ENCODE results near the gene GPR6.
A peak's percentile ranks its signal among the peaks of the same experiment; 100 is the strongest.

The GPR6 gene, protein sequence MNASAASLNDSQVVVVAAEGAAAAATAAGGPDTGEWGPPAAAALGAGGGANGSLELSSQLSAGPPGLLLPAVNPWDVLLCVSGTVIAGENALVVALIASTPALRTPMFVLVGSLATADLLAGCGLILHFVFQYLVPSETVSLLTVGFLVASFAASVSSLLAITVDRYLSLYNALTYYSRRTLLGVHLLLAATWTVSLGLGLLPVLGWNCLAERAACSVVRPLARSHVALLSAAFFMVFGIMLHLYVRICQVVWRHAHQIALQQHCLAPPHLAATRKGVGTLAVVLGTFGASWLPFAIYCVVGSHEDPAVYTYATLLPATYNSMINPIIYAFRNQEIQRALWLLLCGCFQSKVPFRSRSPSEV

DNA sequence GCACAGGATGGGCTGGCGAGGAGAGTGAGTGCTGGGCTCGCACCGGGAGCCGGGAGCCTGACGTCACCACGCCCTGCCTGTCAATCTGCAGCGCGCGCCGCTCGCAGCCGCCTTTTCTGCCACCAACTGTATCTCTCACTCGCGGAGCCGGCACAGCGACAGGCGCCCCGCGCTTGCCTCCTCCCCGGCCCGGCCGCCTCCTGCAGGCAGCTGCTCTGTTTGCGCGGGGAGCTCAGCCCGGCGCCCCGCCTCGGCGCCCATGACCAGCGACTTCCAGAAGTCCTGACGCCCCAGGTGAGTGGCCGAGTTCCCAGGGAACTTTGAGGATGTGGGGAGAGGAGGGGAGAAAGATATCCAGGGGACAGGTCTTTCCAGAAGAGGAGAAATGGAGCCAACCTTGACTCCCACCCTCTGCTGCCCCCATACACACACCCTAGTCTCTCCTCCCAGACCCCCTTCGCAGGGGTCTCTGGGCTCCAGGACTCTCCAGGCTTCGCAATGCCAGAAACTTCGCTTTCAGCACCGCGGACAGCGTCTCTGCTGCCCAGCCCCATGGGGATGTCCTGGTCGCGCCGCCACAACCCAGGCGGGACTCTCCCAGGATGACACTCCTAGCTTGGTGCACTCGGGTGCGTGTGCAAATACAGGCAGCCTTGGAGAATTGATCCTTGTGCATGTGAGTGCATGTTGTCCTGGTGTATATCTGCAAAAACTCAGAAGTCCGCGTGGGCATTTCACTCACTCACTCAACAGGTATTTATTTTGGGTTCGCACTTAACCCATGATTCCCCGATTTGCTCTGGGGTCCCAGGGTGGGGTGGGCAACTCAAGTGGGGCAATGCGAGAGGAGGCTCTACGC, at the start of gene GPR6:
Gene GPR6, plus strand, starts transcription at position 138 of the 859 bp plus-strand sequence. CDS start 802 bp downstream, outside the sequence.
- DNase-seq = peak in 2 of 6 experiments; percentile 11 to 17

DNA sequence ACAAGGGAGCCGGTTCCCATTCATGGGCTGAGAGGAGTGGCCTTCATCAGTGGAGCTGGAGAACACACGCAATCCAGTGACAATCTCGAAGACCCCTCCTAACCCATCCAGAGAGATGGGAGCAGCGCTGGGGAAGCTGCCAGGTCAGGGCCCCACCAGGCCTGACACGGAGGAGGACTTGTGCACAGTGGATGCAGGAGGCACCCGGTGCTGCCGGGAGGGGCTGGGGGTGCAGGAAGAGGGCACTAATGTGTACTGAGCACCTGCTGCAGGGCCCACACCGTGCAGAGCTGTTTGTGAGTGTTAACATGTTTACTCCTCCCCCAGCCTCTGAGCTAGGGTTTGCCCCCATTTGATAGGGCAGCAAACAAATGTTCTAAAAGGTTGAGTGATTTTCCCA, 43.8 kb upstream of the GPR6 start:
- DNase-seq = no peak

DNA sequence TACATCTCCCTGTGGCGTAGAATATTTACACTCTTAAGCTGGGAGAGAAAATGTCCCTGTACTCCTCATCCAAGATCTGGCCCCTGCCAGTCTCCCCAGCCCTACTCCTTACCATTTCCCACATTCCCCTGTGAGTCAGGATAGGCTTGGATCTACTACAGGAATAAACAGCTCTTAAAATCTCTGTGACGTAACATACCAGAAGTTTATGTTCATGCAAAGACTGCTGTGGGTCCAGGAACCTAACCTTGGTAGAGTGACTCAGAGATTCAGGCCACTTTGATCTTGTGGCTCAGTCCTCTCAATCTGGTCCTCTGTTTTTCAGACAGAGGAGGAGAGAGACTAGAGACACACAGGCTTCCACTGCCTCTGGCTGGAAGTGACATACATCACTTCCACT, 38.5 kb upstream of the GPR6 start:
- DNase-seq = no peak

DNA sequence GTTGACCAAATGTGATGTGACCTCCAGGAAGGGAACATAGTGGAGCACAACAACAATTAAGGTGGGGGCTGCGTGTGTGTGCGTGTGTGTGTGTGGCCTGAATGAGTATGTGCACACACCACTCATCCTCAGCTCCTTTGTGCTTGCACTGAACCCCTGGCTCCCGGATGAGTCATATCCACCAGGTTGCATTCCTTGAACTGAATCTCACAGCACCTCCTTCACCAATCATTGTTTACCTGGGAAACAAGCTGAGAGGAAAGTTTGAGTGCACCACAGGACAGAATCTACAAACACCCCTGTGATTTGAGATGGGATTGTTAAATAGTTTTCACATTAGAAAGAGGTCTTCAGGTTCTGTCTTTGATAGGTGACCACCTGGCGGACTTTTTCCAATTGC, 33.7 kb upstream of the GPR6 start:
- no peak for DNase-seq

DNA sequence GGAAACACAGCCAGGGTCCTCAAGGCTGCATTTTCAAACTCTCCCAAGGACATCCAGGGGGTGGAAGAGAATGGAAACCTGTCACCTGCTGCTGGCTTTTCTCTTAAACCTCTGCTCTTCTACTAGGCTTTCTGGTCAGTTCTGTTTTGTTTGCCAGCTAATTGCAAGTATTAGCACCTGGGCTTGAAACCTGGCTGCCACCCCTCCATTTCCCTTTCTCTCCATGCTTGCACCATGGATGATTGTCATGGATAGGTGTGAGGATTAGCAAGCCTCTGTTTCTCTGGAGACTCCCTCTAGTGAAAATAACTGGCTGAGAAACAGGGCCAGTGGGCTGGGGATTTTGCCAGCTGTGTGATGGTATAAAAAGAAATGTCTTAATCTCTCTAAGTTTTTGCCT, 33.0 kb upstream of the GPR6 start:
- no peak for DNase-seq

DNA sequence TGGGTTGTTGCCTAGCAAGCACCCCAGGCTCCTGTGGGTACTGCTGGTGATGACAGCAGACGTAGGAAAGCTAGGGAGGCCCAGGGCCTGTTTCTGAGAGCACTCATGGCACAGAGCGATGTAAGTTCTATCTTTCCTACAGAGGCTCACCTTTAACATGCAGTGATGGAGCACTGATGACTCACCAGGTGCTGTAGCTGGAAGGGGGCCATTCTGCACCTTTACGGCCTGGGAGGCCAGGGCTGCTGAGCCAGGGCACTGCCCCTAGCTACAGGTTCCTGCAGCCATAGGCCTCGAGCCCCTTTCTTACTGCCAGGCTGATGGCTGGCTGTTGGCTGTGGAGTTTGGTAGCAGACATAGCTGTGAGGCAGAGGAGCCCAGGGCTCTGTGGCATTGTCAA, 31.1 kb upstream of the GPR6 start:
- DNase-seq = no peak

DNA sequence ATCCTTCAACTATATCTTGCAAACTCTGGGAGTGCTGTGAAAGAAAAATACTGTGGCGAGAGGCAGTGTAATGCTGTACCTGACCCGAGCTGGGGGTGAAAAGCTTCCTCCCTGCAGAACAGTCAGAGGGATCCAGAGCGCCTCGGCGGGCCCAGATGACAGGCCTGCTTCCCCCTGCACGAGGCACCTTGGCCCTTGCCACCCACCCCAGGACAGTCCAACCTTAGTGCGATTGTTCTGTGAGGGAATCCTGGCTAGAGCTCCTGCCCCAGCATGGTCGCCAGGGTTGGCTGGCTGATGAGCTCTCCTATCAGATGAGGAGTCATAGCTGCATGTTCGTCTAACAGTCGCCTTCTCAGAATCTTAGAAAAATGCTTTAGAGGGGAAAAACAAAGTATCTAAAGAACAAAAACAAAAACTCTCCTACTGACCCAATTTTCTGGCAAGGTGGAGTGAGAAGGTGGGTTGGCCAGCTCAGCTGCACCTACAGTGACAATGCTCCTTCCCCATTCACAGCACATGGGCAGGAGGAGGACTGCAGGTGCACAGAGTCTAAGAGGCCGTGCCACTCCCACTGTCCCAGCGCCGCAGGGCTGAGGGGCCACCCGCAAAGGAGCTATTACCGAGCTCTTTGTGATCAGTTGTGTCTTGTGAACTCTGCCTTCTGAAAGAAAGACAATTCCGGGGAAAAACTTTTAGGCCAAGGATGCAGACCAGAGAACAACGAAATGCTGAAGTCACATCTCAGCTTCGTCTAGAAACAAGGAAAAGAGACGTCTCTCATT, 28.6 kb upstream of the GPR6 start:
- DNase-seq = no peak

DNA sequence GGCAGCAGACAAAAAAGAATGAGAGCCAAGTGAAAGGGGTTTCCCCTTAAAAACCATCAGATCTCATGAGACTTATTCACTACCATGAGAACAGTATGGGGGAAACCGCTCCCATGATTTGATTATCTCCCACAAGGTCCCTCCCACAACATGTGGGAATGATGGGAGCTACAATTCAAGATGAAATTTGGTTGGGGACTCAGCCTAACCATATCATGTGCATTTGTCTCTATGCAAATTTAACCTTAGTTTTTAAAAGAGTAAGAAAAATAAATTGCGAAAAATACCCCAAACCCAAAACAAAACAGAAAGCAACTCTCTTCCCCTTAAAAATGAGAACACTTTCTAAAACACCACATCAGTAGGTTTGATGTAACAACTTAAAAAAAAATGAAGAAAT, 22.6 kb upstream of the GPR6 start:
- DNase-seq = no peak

DNA sequence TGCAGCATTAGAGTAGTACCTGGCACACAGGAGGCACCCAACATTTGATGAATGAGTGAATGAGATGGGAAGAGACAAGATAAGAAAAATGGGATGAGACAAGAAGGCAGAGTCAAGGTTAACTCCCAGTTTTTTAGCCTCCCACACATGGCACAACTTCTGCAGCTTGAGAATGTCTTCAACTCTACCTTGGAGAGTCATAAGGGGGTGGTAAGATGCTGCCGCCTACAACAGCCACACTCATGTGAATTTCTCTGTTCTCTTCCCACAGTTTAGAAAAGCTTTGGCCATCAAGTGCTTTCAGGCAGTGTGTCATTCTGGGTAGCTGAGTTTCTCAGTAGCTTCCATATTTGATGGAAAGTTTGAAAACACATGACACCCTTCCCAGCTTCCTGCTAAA, 19.5 kb upstream of the GPR6 start:
- DNase-seq = no peak

DNA sequence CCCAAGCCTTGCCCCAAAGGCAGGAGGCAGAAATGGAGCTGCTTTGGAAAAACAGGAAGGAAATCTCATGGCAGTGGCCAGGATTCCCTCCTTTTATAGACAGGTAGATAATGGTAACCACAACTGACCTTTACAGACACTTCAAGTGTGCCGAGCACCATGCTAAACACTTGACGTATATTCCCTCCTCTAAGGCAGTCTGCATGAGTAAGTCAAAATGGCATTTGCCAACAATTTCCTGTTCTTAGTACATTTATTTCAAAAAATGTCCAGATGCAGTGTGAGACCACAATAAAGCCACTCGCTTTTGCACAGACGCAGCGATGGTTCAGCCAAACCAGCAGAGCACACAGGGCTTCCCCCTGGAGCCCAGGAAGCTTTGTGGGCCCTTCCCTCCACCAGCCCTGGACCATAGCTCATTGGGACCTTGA, 16.5 kb upstream of the GPR6 start:
- no peak for DNase-seq

DNA sequence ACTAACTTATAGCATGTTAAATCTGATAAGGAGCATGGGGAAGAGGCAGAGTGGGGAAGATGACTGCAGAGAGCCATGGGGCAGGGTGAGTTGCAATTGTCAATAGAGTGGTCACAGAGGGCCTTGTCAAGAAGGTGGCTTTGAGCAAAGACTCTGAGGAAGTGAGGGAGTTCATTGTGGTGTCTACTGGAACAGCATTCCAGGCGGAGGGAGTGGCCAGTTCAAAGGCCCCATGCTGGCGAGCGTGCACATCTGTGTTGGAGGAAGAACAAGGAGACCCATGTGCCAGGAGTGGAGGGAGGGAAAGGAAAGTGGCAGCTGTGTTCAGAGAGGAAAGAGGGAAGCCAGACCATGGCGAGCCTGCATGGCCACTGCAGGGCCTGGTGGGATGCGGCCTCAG, 15.8 kb upstream of the GPR6 start:
- no peak for DNase-seq

DNA sequence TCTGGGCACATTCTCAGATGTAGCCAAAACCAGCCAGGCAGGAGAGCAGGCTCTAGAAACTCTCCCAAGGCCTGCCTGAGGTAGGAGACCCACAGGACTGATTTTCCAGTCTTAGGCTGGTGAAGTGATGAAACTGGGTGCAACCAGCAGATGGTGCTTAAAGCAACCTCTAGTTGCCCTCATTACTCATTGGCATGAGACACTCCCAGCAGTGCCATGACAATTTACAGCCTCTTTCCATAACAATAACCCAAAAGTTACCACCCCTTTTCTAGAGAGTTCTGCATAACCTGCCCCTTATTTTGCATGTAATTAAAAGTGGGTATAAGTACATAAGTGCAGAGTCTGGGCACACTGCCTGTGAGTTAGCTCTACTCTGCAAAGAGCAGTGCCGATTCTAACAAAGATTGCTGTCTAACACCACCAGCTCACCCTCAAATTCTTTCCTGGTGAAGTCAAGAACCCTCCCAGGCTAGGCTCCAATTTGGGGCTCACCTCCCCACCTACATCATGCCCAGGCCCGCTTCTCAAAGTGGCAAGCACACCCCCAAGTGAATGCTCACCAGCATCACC, 14.4 kb upstream of the GPR6 start:
- no peak for DNase-seq

DNA sequence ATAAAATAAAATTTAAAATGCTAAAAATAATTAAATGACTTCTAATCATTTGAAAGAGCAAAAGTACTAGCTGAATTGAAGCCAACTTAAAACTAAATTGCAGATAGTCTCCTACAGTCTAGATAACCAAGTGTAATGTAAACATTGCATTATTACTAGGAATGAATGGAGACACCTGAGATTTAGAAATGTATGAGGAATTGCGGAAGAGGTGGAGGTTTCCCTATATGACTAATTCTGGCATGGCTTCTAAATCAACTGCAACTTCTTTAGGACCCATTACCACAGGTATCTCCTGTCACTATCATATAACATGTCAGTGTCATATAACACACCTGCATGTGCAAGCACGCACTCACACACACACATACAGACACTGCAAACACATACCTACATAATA, 13.2 kb upstream of the GPR6 start:
- no peak for DNase-seq

DNA sequence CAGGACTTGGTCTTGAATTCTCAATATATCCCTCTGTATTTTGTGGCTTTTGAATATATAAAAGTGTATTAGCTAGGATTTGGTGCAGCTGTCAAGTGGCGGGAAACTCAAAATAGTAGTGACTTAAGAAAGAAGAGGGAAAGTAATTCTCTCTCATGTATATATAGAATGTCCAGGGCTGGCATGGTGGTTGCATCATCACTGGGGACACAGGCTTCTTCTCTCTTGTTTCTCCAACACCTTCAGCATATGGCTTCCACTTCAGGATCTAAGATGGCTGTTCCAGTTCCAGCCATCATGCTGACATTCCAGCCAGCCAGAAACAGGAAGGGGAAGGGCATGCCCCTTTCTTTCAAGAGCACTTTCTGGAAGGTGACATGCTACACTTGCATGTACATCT, 11.8 kb upstream of the GPR6 start:
- no peak for DNase-seq

DNA sequence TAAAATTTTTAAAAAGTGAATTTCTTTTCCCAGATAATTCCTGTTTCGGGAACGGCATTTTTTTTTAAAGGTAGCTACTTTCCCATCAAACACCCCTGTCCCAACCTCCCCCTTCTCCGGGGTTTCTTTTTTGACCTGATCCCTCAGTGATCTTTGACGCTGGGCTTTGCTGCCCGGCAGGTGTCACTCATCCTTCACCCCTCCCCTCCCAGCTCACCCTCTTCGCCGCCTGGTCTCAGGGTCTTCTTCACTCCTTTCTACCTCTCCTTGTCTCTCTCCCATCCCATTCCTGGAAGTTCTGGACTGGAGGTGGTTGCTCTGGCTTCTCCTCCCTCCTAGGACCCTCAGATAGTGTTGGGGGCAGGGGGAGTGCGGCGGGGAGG, 329 bp upstream of the GPR6 start:
- no peak for DNase-seq

DNA sequence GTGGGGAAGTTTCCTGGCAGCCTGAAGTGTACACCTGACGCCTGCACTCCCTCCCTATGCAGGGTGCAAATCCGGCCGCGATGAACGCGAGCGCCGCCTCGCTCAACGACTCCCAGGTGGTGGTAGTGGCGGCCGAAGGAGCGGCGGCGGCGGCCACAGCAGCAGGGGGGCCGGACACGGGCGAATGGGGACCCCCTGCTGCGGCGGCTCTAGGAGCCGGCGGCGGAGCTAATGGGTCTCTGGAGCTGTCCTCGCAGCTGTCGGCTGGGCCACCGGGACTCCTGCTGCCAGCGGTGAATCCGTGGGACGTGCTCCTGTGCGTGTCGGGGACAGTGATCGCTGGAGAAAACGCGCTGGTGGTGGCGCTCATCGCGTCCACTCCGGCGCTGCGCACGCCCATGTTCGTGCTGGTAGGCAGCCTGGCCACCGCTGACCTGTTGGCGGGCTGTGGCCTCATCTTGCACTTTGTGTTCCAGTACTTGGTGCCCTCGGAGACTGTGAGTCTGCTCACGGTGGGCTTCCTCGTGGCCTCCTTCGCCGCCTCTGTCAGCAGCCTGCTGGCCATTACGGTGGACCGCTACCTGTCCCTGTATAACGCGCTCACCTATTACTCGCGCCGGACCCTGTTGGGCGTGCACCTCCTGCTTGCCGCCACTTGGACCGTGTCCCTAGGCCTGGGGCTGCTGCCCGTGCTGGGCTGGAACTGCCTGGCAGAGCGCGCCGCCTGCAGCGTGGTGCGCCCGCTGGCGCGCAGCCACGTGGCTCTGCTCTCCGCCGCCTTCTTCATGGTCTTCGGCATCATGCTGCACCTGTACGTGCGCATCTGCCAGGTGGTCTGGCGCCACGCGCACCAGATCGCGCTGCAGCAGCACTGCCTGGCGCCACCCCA, 1.2 kb downstream of the GPR6 start:
- no peak for DNase-seq

DNA sequence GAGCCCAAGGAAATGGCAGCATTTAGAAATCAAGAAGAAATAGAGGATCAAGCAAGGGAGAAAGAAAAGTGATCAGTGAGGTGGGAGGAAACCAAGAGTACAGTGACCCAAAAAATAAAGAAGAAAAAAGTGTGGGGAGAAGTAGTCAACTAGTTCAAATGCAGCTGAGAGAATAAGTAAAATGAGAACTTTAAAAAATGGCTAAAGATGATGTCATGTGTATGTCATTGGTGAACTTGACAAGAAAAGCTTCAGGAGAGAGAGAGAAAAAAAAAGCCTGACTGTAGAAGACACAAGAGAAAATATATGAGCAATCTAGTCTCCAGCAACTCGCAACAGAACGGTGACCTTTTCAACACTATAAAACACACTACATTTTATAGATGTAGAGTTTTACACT, 6.3 kb downstream of the GPR6 start:
- no peak for DNase-seq

DNA sequence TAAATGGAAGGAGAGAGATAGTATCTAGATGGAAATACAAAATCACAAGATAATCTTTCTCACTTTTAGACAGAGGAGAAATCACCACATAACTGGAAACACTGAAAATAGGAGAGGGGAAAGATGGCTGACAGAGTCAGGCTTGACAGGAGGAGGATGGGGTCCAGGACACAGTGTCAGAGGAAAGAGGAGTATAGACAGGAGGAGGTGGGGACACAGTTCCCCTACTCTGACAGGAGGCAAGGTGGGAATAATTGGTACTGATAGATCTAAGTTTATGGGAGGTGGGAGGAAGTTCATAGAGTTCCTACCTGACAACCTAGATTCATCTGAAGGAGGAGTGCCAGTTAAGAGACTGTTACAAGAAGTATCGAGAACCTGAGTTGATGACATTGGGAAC, 9.1 kb downstream of the GPR6 start:
- no peak for DNase-seq

DNA sequence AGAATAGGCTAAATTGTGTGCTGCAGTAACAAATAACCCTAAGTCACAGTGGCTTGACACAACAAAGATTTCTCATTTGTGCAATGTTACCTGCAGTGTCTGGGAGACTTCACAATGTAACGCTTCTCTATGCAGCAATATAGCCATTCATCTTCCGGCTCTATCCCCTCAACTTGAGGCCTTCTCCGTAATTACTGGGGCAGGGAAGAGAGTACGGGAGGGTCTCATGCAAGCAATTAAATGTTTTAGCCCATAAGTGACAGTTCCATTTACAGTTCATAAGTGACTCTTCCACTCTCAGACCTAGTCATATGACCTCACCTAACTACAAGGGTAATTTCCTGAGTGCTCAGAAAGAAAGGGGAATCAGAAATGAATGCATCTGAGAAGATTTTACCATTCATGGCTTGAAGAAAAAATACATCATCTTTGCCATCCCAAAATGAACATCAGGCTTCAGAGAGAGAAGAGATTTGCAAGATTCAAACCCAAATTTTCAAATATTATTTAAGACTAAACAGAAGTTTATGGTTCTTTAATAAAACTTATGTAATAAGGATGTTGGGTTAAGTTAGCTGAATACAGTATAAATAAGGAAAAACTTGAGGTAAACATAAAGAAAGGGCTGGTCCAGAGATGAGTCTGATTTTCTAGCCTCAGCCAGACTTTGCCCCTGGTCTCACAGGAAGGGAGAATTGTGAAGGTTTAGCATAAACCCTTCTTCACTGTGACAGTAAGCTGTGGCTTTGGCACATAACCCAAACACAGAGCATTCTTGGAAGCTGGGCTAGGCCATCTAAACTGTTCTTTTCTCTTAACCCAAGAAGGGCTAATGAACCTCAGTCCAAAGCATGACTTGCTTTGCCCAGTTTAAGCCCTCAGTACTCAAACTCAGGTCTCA, 13.3 kb downstream of the GPR6 start:
- DNase-seq = no peak

DNA sequence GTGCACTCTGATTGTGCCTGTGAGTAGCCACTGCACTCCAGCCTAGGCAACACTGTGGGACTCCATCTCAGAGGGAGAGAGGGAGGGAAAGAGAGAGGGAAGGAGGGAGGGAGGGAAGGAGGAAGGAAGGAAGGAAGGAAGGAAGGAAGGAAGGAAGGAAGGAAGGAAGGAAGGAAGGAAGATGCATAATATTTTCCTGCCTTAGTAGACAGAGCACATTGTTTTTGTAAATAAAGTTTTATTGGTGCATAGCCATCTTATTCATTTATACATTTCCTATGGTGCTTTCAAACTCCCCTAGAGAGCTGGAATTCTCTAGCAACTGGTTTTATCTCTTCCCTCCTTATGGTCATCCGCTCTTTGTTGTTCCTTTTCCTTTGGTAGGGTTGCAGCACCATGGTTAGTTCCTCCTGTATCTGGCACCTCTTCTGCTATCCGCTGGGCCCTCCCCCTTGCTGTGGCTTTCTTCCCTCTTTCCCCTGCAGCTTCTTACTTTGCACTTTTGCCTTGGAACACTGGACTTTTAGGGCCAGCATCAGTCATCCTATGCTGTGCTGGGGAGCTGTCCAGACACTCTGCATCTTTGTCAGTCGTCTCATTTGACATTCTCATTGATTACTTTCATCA, 20.2 kb downstream of the GPR6 start:
- no peak for DNase-seq

DNA sequence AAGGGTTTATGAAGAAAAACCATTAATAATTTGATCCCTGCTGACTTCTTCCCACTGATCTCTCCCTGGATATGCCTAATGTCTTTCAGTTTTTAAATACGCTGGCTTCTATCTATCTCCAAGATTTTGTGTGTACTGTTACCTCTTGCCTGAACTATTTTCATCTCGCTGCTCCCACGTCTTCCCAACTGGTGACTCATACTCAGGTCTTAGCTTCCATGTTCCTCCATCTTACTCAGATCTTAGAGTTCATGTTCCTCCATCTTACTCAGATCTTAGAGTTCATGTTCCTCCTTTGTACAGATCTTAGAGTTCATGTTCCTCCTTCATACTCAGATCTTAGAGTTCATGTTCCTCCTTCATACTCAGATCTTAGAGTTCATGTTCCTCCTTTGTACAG, 21.6 kb downstream of the GPR6 start:
- DNase-seq = no peak

Measured in stimulated activated naive CD4-positive, alpha-beta T cell (primary cell).